Small intestine (tissue), 7 donors: ENCODE measurements around the gene CTCF. TPM values are rescaled to one million over a fixed set of nuclear protein-coding genes. Genes with fewer than 3 reads are reported as not detected.

ENCODE experiments used
- DNase-seq, 2 donors: peaks; one replicate each; pipeline versions ENCODE4 v3.0.0 to v3.0.0-alpha.2; 2013
- FAIRE-seq: peaks from 2 replicates; lab custom pipeline; 2012; peaks lifted over from hg19 to GRCh38; lab: Jason Lieb, UNC
- H3K27ac ChIP-seq, 3 donors: one replicate each; pipeline ENCODE4 v1.5.1; 2013; ENCODE audit warnings: low read length in 2 of 3, mild to moderate bottlenecking in 2 of 3, control low read depth in 1 of 3, inconsistent platforms in 1 of 3, low read depth in 1 of 3, moderate library complexity in 1 of 3
- H3K27me3 ChIP-seq, 3 donors: one replicate each; pipeline ENCODE4 v1.6.1; 2013; ENCODE audit warnings: low read length in 3 of 3, inconsistent platforms in 1 of 3; ENCODE audit not compliant: control insufficient read depth in 3 of 3, insufficient read depth in 3 of 3
- H3K36me3 ChIP-seq, 3 donors: one replicate each; pipeline ENCODE4 v1.6.1; 2013; ENCODE audit warnings: low read length in 3 of 3, inconsistent platforms in 1 of 3, low read depth in 1 of 3, mild to moderate bottlenecking in 1 of 3, moderate library complexity in 1 of 3; ENCODE audit not compliant: control insufficient read depth in 3 of 3, insufficient read depth in 2 of 3
- H3K4me1 ChIP-seq, 3 donors: one replicate each; pipeline ENCODE4 v1.6.1; 2013; ENCODE audit warnings: low read length in 2 of 3, inconsistent platforms in 1 of 3, low read depth in 1 of 3, mild to moderate bottlenecking in 1 of 3, moderate library complexity in 1 of 3; ENCODE audit not compliant: control insufficient read depth in 3 of 3, insufficient read depth in 2 of 3
- H3K4me3 ChIP-seq, 3 donors: one replicate each; pipeline ENCODE4 v1.5.1; 2013; ENCODE audit warnings: low read length in 3 of 3, control low read depth in 1 of 3, inconsistent platforms in 1 of 3, low read depth in 1 of 3, mild to moderate bottlenecking in 1 of 3, moderate library complexity in 1 of 3
- H3K9me3 ChIP-seq, 2 donors: one replicate each; pipeline ENCODE4 v1.6.1; 2013; ENCODE audit warnings: low read depth in 1 of 2, low read length in 1 of 2; ENCODE audit not compliant: control insufficient read depth in 2 of 2, insufficient read depth in 1 of 2
- WGBS, 3 donors: extraction: QIAGEN DNeasy Blood & Tissue Kit; methylation state at CpG; one replicate each; pipeline ENCODE4 v1.1.7; 2013; 5-methylcytosine and 5-hydroxymethylcytosine counted together
- polyA plus RNA-seq, 4 donors: library from polyadenylated mRNA; stranded (reverse) in 3 of 4; unstranded in 1 of 4; fragments of 200-250 nt in 3 of 4; fragments of 120-200 nt in 1 of 4; gene quantifications; one replicate each; pipeline versions ENCODE4 v1.2.1 to v1.2.3, GENCODE V29; 2013
- donor health status: healthy with polysubstance abuse.
- donor health status: control.
- donor health status: control.
- donor health status: Bipolar disorder and iron deficiency.
- donor health status: healthy.

CTCF gene
- polyA plus RNA-seq, 4 donors: 23.5 to 45.0 (median 24.2) TPM

DNA sequence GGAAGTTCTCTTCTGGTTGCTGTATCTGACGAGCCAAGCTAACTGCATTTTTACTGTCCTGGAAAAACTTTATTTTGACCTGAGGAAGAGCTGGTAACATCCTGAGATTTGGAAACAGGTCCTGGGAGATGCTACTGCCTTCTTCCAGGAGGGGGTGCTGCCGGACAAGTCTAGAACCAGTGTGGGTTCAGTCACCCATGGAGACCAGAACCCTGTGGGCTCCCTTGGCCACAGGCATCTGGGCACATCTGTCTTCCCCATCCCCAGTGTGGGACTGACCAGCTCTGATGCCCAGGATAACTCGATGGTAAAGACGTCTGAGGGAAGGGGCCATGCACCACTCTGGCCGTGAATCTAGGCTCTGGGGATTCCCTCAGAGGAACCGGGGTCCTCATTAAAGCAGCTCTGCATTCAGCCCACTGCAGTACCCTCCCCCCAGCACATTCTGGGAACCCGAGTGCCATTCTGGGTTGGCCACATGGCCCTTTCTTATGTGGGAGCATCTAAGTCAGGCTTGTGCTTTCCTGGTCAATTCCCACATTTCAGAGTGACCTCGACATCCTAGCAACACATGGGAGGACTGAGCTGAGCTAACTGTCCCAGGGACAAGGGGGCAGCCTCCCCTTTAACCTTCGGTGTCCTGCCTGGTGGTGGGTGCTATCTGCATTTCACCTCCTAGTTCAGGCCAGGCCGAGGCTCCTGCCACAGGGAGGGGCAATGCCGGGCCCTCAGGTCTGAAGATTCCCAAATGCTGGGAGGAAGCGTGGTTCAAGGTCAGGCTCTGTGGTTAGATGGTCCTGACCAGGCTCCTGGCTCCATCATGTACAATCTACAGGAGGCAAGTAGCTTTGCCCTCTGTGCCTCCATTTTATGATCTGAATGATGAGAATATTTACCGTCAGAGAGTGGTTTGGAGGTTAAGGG, 110.7 kb downstream of the CTCF start:
- Histone ChIP-seq H3K27ac (peak overlapping the region in 1 of 3 donors; percentile 69), H3K4me1 (peaks cover 0 to 3% (median 3%) of the 10 kb centered on the region in 3 donors), H3K4me3 (no peak overlapping the region), H3K36me3 (peaks cover 0 to 9% (median 0%) of the 10 kb centered on the region in 3 donors), H3K9me3 (no peaks in the 10 kb centered on the region), H3K27me3 (peaks cover 0 to 43% (median 0%) of the 10 kb centered on the region in 3 donors)
- WGBS, 3 donors: 39 to 50% (median 44%) methylated on average over 13 of the region's 13 CpGs
- FAIRE-seq (no peak), DNase-seq (peak; percentile 65 to 74)

DNA sequence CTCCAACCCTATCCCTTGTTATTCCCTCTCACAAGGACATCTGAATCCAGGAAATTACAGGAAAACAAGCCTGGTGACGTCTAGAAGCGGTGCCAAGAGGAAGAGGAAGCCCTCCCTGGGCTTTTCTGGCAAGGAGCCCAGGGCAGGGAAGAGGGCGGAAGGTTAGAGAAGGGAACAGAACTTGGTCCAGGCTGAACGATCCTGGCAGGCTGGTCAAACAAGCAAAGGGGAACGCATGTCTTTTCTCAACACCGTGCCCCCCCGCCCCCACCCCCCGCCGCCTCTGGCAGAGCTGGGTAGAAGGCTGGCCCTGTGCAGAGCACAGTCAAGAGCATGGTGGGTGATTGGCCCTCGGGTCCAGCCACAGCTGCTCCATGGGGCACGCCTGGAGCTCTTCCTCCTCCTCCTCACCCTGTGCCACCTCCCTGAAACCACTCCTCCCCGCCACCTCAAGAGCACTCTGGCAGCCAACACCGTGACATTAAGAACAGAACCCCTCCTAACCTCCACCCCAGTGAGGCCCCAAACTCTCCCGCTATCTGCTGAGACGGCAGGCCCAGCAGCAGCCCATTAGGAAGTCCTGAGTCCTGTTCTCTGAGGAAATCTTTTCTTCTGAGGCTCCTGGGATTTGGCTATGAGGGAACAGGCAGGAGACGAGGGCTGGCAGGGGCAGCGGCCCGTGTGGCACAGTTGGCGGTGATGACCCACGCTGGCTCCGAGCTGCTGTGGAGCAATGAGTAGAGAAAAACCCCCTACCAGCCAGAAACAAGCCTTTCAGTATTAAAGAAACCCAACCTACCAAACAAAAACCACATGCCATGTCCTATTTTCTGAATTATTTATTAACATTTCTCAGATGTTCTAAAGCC, 111.6 kb downstream of the CTCF start:
- peaks cover 0 to 43% (median 0%) of the 10 kb centered on the region in 3 donors for H3K27me3 ChIP-seq

DNA sequence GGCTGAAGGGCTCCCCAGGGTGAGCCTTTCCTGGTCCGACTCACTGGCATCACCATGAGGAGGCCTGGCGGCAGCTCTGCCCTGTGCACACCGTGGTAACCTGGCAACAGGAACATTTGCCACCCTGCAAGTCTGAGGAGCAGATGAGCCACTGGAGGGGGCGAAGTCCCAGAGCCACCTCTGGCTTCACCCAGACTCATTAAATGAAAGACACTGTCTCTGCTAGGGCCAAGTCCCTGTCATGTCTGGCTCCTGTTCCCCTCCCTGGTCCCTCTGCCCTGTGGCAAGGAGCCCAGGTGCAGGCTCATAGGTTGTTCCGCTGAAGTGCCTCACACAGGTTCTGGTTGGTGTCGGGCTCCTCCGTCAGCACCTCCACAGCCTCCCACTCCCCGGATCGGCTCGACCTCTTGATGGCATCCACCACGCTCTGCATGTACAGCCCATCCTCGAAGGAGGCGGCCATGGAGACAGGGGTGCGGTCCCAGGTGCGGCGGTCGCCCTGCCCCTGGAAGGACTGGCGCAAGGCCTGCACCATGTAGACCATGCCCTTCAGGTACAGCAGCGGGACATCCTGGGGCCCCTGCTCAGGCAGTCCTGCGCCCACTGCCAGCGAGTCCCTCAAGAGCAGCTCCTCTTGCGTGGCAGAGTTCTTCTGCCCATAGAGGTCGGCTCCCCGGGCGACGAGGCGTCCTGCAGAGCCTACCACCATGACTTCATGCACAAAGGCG, 112.7 kb downstream of the CTCF start:
- peaks cover 0 to 3% (median 0%) of the 10 kb centered on the region in 3 donors for H3K4me1 ChIP-seq
- H3K36me3 ChIP-seq: peaks cover 0 to 9% (median 0%) of the 10 kb centered on the region in 3 donors
- H3K4me3 ChIP-seq: no peak overlapping the region
- no peaks in the 10 kb centered on the region for H3K9me3 ChIP-seq
- FAIRE-seq: no peak
- 60 to 93% (median 74%) methylated on average over 28 of the region's 28 CpGs for WGBS, 3 donors
- H3K27me3 ChIP-seq: peaks cover 0 to 36% (median 0%) of the 10 kb centered on the region in 3 donors
- H3K27ac ChIP-seq: peak overlapping the region in 1 of 3 donors; percentile 72
- DNase-seq: peak in 1 of 2 donors; percentile 74

More for the DNA sequence above, 111.6 kb downstream of the CTCF start:
- FAIRE-seq (no peak), DNase-seq (peak in 1 of 2 donors; percentile 77)
- peaks cover 0 to 9% (median 0%) of the 10 kb centered on the region in 3 donors for H3K36me3 ChIP-seq
- H3K4me3 ChIP-seq: no peak overlapping the region
- peak overlapping the region in 1 of 3 donors; percentile 72 for H3K27ac ChIP-seq
- no peaks in the 10 kb centered on the region for H3K9me3 ChIP-seq
- WGBS, 3 donors: 38 to 50% (median 38%) methylated on average over 18 to 21 of the region's 21 CpGs
- H3K4me1 ChIP-seq: peaks cover 0 to 3% (median 0%) of the 10 kb centered on the region in 3 donors

DNA sequence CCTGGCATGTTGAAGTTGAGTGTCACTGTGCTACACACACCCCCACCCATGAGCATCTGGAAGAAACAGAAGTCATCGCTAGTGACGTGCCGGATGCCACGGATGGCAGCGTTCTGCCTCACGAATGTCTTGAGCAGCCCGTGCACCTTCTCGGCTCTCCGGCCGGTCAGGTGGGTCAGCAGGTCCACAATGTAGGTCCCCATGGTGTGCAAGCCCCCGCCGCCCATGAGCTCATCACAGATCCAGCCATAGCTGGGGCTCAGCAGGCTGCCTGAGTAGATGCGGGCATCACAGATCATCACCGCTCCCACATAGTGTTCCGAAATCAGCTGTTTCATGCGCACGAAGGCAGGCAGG, 113.2 kb downstream of the CTCF start:
- Histone ChIP-seq H3K4me1 (peaks cover 0 to 3% (median 0%) of the 10 kb centered on the region in 3 donors), H3K4me3 (no peak overlapping the region), H3K9me3 (no peaks in the 10 kb centered on the region), H3K27ac (no peak overlapping the region), H3K36me3 (peaks cover 0 to 9% (median 0%) of the 10 kb centered on the region in 3 donors), H3K27me3 (peaks cover 0 to 34% (median 0%) of the 10 kb centered on the region in 3 donors)
- no peak for DNase-seq
- WGBS, 3 donors: 94 to 98% (median 96%) methylated on average over 17 of the region's 17 CpGs
- no peak for FAIRE-seq

DNA sequence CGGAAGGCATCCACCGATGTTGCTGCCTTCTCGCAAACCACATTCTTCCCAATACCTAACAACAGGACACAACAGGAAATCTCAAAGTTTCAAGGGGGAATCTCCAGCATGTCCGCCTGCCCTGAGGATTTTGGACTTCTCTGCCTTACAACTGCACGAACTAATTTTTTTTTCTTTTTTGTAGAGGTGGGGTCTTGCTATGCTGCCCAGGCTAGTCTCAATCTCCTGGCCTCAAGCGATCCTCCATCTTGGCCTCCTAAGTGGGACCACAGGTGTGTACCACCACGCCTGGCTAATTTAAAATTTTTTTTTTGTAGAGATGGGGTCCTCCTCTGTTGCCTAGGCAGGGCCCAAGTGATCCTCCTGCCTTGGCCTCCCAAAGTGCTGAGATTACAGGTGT, 113.7 kb downstream of the CTCF start:
- 96 to 99% (median 96%) methylated on average over 7 of the region's 7 CpGs for whole genome bisulfite sequencing, 3 donors
- H3K4me3 ChIP-seq: no peak overlapping the region
- H3K27ac ChIP-seq: no peak overlapping the region
- H3K4me1 ChIP-seq: peaks cover 0 to 3% (median 0%) of the 10 kb centered on the region in 3 donors
- H3K36me3 ChIP-seq: peaks cover 0 to 9% (median 2%) of the 10 kb centered on the region in 3 donors
- H3K9me3 ChIP-seq: no peaks in the 10 kb centered on the region
- peaks cover 0 to 32% (median 0%) of the 10 kb centered on the region in 3 donors for H3K27me3 ChIP-seq
- FAIRE-seq: no peak
- DNase-seq: no peak

DNA sequence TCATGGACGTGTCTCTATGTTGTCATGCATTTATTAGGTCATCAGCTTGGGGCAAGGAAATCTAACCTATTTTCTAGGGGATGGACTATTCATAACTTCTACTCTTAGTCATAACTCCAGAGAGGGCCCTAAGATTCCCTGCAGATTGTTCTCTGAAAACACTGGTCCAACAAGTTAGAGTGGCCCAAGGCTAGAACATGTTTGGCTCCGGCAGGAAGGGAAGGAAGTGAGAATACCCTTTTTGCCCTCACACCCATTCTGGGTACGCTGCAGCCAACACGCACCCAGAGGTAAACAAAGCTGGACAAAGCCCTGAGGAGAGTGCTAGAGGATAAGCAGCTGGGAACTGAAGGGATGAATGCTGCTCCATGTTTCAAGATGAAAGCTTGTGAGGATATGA, 114.2 kb downstream of the CTCF start:
- Histone ChIP-seq H3K4me1 (peaks cover 0 to 3% (median 0%) of the 10 kb centered on the region in 3 donors), H3K4me3 (no peak overlapping the region), H3K9me3 (no peaks in the 10 kb centered on the region), H3K27ac (no peak overlapping the region), H3K36me3 (peaks cover 0 to 9% (median 3%) of the 10 kb centered on the region in 3 donors), H3K27me3 (peaks cover 0 to 34% (median 0%) of the 10 kb centered on the region in 3 donors)
- no peak for FAIRE-seq
- 82 to 86% (median 84%) methylated on average over 4 of the region's 4 CpGs for WGBS, 3 donors
- DNase-seq: no peak

DNA sequence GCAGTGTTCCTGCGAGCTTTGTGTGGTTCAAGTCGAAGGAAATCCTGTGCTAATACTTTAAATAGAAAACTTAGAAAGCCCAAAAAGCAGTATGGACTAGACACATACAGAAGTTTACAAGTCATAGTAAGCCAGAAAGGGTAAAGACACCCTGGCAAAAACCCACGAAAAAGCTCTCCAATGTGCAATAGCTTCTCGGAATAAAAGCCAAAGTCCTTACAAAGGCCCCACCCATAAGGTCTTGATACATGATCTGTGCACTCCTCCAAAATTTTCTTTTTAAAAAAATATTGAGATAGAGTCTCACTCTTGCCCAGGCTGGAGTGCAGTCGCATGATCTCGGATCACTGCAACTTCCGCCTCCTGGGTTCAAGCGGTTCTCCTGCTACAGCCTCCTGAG, 114.6 kb downstream of the CTCF start:
- Histone ChIP-seq H3K36me3 (peaks cover 0 to 9% (median 3%) of the 10 kb centered on the region in 3 donors), H3K9me3 (no peaks in the 10 kb centered on the region), H3K27ac (no peak overlapping the region), H3K27me3 (peaks cover 0 to 38% (median 0%) of the 10 kb centered on the region in 3 donors), H3K4me3 (no peak overlapping the region), H3K4me1 (peaks cover 0 to 3% (median 0%) of the 10 kb centered on the region in 3 donors)
- FAIRE-seq (no peak), DNase-seq (no peak)
- 67 to 76% (median 74%) methylated on average over 8 of the region's 8 CpGs for WGBS, 3 donors
